ENCODE results near the gene HS6ST1. TPM values are rescaled to one million over a fixed set of nuclear protein-coding genes. Genes with fewer than 3 reads are reported as not detected.

Gene HS6ST1
- total RNA-seq, 4 donors from 2014 or later = 16.1 to 38.6 (median 26.5) TPM

DNA sequence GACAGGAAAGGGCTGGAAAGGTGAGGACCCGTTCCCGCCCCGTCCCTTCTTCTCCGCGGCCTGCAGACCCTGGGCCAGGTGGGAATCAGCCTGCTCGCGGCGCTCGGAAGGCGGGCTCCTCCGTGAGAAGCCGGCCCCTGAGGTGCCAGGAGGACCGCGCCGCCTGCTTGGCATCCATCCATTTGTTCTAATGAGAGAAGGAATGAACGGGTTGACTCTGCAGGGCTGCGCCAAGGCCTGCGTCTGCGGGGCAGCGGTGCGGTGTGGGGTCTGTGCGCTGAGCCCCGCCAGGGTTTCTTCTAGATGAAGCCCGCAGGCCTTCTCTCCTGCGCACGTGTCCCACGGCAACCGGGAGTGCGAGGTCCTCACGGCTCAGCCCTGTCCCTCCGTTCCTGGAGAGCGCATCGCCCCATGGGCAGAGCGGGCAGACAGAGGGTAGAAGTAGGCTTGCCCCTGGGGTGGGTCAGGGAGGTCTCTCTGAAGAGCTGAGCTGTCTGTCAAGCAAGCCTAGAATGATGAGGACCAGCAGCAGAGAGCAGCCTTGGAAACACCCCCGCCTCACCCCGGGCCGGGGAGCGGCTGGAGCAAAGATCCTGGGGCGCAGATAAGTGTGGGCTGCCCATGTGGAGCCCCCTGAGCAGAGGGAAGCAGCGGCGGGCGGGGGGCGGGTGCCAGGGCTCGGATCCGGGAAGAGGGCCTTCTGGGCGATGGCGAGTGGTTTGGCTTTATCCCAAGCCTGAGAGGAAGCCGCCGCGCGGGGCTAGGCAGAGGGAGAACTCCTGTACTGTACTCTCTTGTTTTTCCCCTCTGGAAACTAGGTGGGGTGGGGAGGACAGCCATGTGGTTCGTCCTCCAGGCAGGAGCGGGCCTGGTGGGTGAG lies 27.9 kb upstream of the HS6ST1 start:
- DNase-seq = no peak
- no peak overlapping the region for H3K4me3 ChIP-seq
- in situ Hi-C loops (cut with MboI; ENCODE audit: low pct_ligation_motif_present in 1 of 4, low pct_unique_long_range_greater_than_20kb in 1 of 4, low sequenced_read_pairs in 3 of 4) (no loop called here), intact Hi-C loops (cut with DNase I; ENCODE audit: low total_unique reads) (no loop called here)
- peaks cover 9 to 14% (median 11%) of the 10 kb centered on the region in 4 donors for H3K4me1 ChIP-seq
- TF ChIP-seq POLR2A (IDR thresholded peaks at IDR 0.05) (no peak), POLR2AphosphoS5 (IDR thresholded peaks at IDR 0.05) (no peak), EP300 (IDR thresholded peaks at IDR 0.05; ENCODE audit: low read depth) (no peak), CTCF (IDR thresholded peaks at IDR 0.05) (no peak)
- peak overlapping the region in 1 of 4 donors; percentile 71 for H3K27ac ChIP-seq
- H3K36me3 ChIP-seq = no peaks in the 10 kb centered on the region
- 90% methylated on average over 53 of the region's 53 CpGs; no CpG with 5 or more reads in 1 of the 2 donors for WGBS, 2 donors (ENCODE audit: low coverage in 1 of 2)
- H3K9me3 ChIP-seq = no peaks in the 10 kb centered on the region
- no peaks in the 10 kb centered on the region for H3K27me3 ChIP-seq

DNA sequence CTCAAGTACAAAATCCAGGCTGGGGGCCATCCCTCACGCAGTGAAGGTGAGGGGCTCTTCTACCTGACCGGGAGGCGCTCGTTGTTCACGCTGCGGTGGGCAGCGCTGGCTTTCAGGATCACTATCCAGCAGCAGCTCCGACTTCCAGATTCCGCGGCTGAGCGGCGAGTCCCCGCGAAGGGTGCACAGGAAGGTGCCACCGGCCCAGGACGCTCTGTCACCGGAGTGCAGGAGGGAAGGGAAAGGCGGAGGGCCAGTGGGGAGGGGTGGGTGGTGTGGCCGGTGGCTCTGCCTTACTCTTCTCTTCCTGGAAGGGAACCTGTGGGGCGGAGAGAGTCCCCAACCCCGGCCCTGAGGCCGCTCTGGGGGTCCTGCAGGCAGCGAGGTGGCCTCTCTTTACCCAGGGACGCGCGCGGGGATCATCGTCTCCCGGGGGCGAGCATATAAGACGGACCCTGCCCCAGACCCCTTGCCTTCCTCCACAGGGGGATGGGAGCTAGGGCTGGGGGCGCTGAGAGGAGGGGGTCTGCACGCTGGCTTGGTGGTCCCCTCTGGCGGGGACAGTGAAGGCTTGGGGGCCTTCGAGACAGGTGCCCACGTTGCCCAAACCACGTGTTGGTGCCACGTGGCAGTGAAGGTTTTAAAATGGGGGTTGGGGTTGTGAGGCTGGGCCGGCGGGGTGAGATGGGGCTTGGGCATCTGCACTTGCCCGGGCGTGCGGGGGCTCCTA lies 26.9 kb upstream of the HS6ST1 start:
- TF ChIP-seq POLR2AphosphoS5 (IDR thresholded peaks at IDR 0.05) = no peak
- no peak for TF ChIP-seq EP300 (IDR thresholded peaks at IDR 0.05; ENCODE audit: low read depth)
- TF ChIP-seq POLR2A (IDR thresholded peaks at IDR 0.05) = no peak
- no peak for TF ChIP-seq CTCF (IDR thresholded peaks at IDR 0.05)
- intact Hi-C loops (cut with DNase I; ENCODE audit: low total_unique reads) = no loop called here
- Histone ChIP-seq H3K27me3 (no peaks in the 10 kb centered on the region), H3K36me3 (no peaks in the 10 kb centered on the region), H3K9me3 (no peaks in the 10 kb centered on the region), H3K27ac (no peak overlapping the region), H3K4me3 (no peak overlapping the region), H3K4me1 (peaks cover 9 to 14% (median 11%) of the 10 kb centered on the region in 4 donors)
- WGBS, 2 donors (ENCODE audit: low coverage in 1 of 2) = 91 to 100% methylated on average over 2 to 39 of the region's 43 CpGs
- no peak for DNase-seq
- in situ Hi-C loops (cut with MboI; ENCODE audit: low pct_ligation_motif_present in 1 of 4, low pct_unique_long_range_greater_than_20kb in 1 of 4, low sequenced_read_pairs in 3 of 4) = no loop called here

DNA sequence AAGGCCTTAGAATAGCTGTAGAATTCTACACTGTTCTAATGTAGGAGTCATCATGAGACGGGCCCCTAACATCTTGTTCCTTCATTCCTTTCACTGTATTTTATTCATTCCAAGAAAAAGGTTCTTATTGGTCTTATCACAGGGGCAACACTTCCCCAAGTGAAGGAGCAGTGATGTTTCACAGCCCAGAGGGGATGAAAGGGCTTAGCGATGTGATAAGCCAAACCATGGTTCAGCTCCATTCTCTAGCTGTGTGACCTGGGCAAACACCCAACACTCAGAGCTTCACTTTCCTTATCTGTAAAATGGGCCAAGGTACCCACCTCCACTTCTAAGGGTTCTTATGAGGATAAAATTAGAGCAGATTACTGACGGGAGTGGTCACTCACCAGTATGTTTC lies 25.4 kb upstream of the HS6ST1 start:
- intact Hi-C loops (cut with DNase I; ENCODE audit: low total_unique reads) = no loop called here
- in situ Hi-C loops (cut with MboI; ENCODE audit: low pct_ligation_motif_present in 1 of 4, low pct_unique_long_range_greater_than_20kb in 1 of 4, low sequenced_read_pairs in 3 of 4) = no loop called here
- Histone ChIP-seq H3K9me3 (no peaks in the 10 kb centered on the region), H3K36me3 (no peaks in the 10 kb centered on the region), H3K27me3 (no peaks in the 10 kb centered on the region), H3K27ac (no peak overlapping the region), H3K4me3 (no peak overlapping the region), H3K4me1 (peaks cover 9 to 14% (median 11%) of the 10 kb centered on the region in 4 donors)
- TF ChIP-seq CTCF (IDR thresholded peaks at IDR 0.05) = no peak
- TF ChIP-seq POLR2A (IDR thresholded peaks at IDR 0.05) = no peak
- TF ChIP-seq POLR2AphosphoS5 (IDR thresholded peaks at IDR 0.05) = no peak
- TF ChIP-seq EP300 (IDR thresholded peaks at IDR 0.05; ENCODE audit: low read depth) = no peak
- DNase-seq = no peak
- 78 to 90% methylated on average over 1 to 3 of the region's 3 CpGs for WGBS, 2 donors (ENCODE audit: low coverage in 1 of 2)

- no peak overlapping the region for H3K27ac ChIP-seq
- intact Hi-C loops (cut with DNase I; ENCODE audit: low total_unique reads) (no loop called here), in situ Hi-C loops (cut with MboI; ENCODE audit: low pct_ligation_motif_present in 1 of 4, low pct_unique_long_range_greater_than_20kb in 1 of 4, low sequenced_read_pairs in 3 of 4) (no loop called here)
- TF ChIP-seq POLR2A (IDR thresholded peaks at IDR 0.05) = no peak
- no peak for TF ChIP-seq POLR2AphosphoS5 (IDR thresholded peaks at IDR 0.05)
- no peak for TF ChIP-seq CTCF (IDR thresholded peaks at IDR 0.05)
- TF ChIP-seq EP300 (IDR thresholded peaks at IDR 0.05; ENCODE audit: low read depth) = no peak
- H3K4me3 ChIP-seq = no peak overlapping the region
- no peaks in the 10 kb centered on the region for H3K27me3 ChIP-seq
- H3K36me3 ChIP-seq = no peaks in the 10 kb centered on the region
- H3K9me3 ChIP-seq = no peaks in the 10 kb centered on the region
- WGBS, 2 donors (ENCODE audit: low coverage in 1 of 2) = 54% methylated on average over 1 of the region's 1 CpG; no CpG with 5 or more reads in 1 of the 2 donors
- no peak for DNase-seq
- H3K4me1 ChIP-seq = peaks cover 5 to 11% (median 7%) of the 10 kb centered on the region in 4 donors
Measured at GRCh38 chr2:128343459-128343858, 24.8 kb upstream of the HS6ST1 start.
